Activated naive CD4-positive, alpha-beta T cell treated with anti-CD3 and anti-CD28 coated beads, Interleukin-2, amount 50 U/mL, for 72 hours (primary cell): Measurements from ENCODE around the gene THADA. TPM values are rescaled to one million over a fixed set of nuclear protein-coding genes. Genes with fewer than 3 reads are reported as not detected.
"Not testable (repeated sequence)": the region's sequence is repeated elsewhere in the genome, so short reads cannot be mapped to it uniquely, and the experiment has no call there.

ENCODE experiments used
- ATAC-seq, 2 donors: fragments of 150-1000 bp; cut with Tn5 transposase; 2 replicates each; pipeline ENCODE4 v1.10.0; 2021; ENCODE audit warnings: mild to moderate bottlenecking in 2 of 2, moderate library complexity in 2 of 2
- DNase-seq, 2 donors: peaks; one replicate each; pipeline ENCODE4 v3.0.0; 2021 to 2022; ENCODE audit warnings: low spot score in 2 of 2
- H3K27ac Mint-ChIP-seq, 2 donors: one replicate each; pipeline ENCODE4 v1.8.0; 2022; ENCODE audit warnings: mild to moderate bottlenecking in 2 of 2, mixed read lengths in 2 of 2
- H3K36me3 Mint-ChIP-seq, 2 donors: one replicate each; pipeline ENCODE4 v1.8.0; 2022; ENCODE audit warnings: mixed read lengths in 2 of 2
- H3K9me3 Mint-ChIP-seq, 2 donors: one replicate each; pipeline ENCODE4 v1.8.0; 2022; ENCODE audit warnings: mixed read lengths in 2 of 2
- total RNA-seq, 2 donors: library from RNA; stranded (reverse); gene quantifications; one replicate each; pipeline ENCODE4 v1.2.3, GENCODE V29; 2022

The THADA gene
- total RNA-seq, 2 donors from 2014 or later, result 19.3 to 33.5 TPM

GRCh38 chr2:43190311-43191052, 405.4 kb downstream of the THADA start:
- H3K27ac Mint-ChIP-seq, result no peak overlapping the region
- peaks cover 0 to 5% of the 10 kb centered on the region in 2 donors for H3K36me3 Mint-ChIP-seq
- ATAC-seq, result no peak
- no peaks in the 10 kb centered on the region for H3K9me3 Mint-ChIP-seq
- no peak for DNase-seq

- not testable (repeated sequence) for H3K9me3 Mint-ChIP-seq, H3K36me3 Mint-ChIP-seq, ATAC-seq, H3K27ac Mint-ChIP-seq, DNase-seq
Observed at GRCh38 chr2:43189861-43190260, 406.0 kb downstream of the THADA start.

- DNase-seq (no peak), ATAC-seq (no peak)
- H3K36me3 Mint-ChIP-seq, result peaks cover 0 to 5% of the 10 kb centered on the region in 2 donors
- H3K9me3 Mint-ChIP-seq, result no peaks in the 10 kb centered on the region
- no peak overlapping the region for H3K27ac Mint-ChIP-seq
Observed at GRCh38 chr2:43188561-43189386, 407.1 kb downstream of the THADA start.

GRCh38 chr2:43186679-43187374, 409.0 kb downstream of the THADA start:
- DNase-seq, result no peak
- Mint-ChIP-seq H3K9me3 (no peaks in the 10 kb centered on the region), H3K27ac (peak overlapping the region; percentile 22 to 90)

GRCh38 chr2:43186321-43186678, 409.5 kb downstream of the THADA start:
- no peak for ATAC-seq
- Mint-ChIP-seq H3K36me3 (peaks cover 0 to 5% of the 10 kb centered on the region in 2 donors), H3K9me3 (no peaks in the 10 kb centered on the region), H3K27ac (peak overlapping the region; percentile 90 to 94)
- no peak for DNase-seq

More at GRCh38 chr2:43186679-43187374, 409.0 kb downstream of the THADA start:
- ATAC-seq, result no peak
- peaks cover 0 to 5% of the 10 kb centered on the region in 2 donors for H3K36me3 Mint-ChIP-seq

- DNase-seq (no peak), ATAC-seq (peak; percentile 44 to 47)
- Mint-ChIP-seq H3K9me3 (no peaks in the 10 kb centered on the region), H3K27ac (peak overlapping the region; percentile 90 to 94), H3K36me3 (peaks cover 0 to 5% of the 10 kb centered on the region in 2 donors)
Observed at GRCh38 chr2:43185146-43185545, 410.7 kb downstream of the THADA start.

GRCh38 chr2:43184339-43184895, 411.4 kb downstream of the THADA start:
- no peaks in the 10 kb centered on the region for H3K9me3 Mint-ChIP-seq
- peak overlapping the region; percentile 90 to 94 for H3K27ac Mint-ChIP-seq
- ATAC-seq (peak; percentile 99), DNase-seq (peak; percentile 63 to 79)
- peaks cover 0 to 5% of the 10 kb centered on the region in 2 donors for H3K36me3 Mint-ChIP-seq

GRCh38 chr2:43183743-43184142, 412.1 kb downstream of the THADA start:
- peak overlapping the region; percentile 46 to 90 for H3K27ac Mint-ChIP-seq

GRCh38 chr2:43180897-43181296, 414.9 kb downstream of the THADA start:
- no peaks in the 10 kb centered on the region for H3K9me3 Mint-ChIP-seq
- ATAC-seq (no peak), DNase-seq (no peak)
- peak overlapping the region in 1 of 2 donors; percentile 11 for H3K27ac Mint-ChIP-seq
- H3K36me3 Mint-ChIP-seq, result peaks cover 0 to 1% of the 10 kb centered on the region in 2 donors

More at GRCh38 chr2:43183743-43184142, 412.1 kb downstream of the THADA start:
- ATAC-seq (no peak), DNase-seq (no peak)
- no peaks in the 10 kb centered on the region for H3K9me3 Mint-ChIP-seq
- H3K36me3 Mint-ChIP-seq, result peaks cover 0 to 5% of the 10 kb centered on the region in 2 donors

Other genes with a start within 250 kb of the THADA start
- 1 to 10 TPM; 2.4 to 8.6 TPM for gene PLEKHH2, start 41.2 kb upstream of the THADA start, total RNA-seq
- under 1 TPM in 1 of 2 donors, not detected in 1; 0.21 TPM for gene C1GALT1C1L, start 80.4 kb upstream of the THADA start, total RNA-seq
- gene DYNC2LI1, start 178.0 kb upstream of the THADA start, total RNA-seq, result 10 to 100 TPM in 1 of 2 donors, 1 to 10 TPM in 1; 5.2 to 19.6 TPM
- gene ABCG5, start 242.8 kb upstream of the THADA start, total RNA-seq, result not detected
- not detected for gene ABCG8, start 242.9 kb upstream of the THADA start, total RNA-seq